Measurements from ENCODE around the gene THBS1. TPM values are rescaled to one million over a fixed set of nuclear protein-coding genes. Genes with fewer than 3 reads are reported as not detected.

The THBS1 gene
- total RNA-seq, 6 experiments from 2014 or later, result 7,606 to 9,130 (median 7,816) TPM

DNA sequence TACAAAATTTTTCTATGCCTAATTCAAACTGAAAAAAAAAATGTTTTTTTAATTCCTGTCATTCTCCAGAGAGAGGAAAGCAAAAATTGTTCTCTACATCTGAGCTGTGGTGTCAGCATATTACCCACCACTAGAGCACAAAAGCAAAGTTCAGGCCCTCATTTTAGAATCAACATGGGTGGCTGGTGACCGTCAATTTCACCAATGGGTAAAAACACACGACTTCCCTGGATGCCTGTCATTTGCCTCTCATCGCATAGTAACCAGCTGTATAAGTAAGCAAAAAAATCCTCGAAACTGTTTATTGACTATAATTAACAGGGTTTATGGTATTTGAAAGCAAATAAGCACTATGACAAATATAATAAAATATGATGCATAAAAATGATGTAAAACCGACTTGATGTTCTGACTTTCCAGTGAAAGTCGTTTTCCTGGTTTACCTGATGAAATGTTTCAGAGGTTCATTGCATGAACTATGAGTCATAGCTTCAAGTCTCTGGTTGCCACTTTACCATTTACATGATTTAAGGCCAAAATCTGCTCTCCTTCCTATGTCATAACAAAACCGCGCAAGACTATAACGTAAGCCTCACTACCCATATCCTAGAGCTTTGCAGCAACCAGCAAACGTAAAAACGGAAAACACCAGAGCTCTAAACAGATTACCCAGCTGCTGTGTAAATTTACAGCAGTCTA lies 60.5 kb downstream of the THBS1 start:
- Mint-ChIP-seq H3K9me3 (no peaks in the 10 kb centered on the region), H3K36me3 (ENCODE audit: low read depth) (no peaks in the 10 kb centered on the region), H3K27ac (peak overlapping the region; percentile 79; the same call in 1 of the 2 replicates), H3K4me3 (0 out of 2 replicates have a peak overlapping the region, but pooled peaks have one; percentile 1), H3K4me1 (ENCODE audit: low read depth) (peaks cover 59% of the 10 kb centered on the region), H3K27me3 (ENCODE audit: insufficient read depth) (no peaks in the 10 kb centered on the region; the same call in 1 of the 2 replicates)
- DNase-seq, result no peak
- TF ChIP-seq CTCF (IDR thresholded peaks at IDR 0.05), result peak; percentile 44

DNA sequence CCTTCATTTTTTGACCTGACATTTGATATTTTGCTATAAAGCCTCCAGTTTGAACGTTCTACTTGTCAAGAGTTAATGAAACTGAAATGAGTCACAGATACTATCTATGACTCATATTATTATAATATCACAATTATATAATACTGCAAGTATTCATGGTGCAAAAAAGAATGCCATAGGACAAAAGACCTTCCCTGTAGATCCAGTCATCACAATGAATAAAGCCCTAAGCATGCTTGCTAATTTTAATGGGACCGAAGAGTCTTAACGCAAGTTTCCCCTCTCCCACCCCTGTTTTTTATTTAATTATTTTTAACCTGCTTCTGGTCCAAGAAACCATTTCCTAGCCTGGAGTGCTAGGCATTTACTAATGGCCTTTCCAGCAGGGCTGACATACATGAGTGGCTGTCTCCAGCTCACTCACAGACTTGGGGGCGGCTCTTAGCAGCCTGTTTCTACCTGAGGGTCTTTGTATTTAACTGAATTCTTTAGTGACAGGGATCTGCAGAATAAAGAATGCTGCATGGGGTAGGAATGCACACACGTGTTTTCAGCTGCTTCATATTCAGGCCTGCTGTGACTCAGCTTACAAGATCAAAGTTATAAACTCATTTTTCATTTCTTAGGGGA lies 61.2 kb downstream of the THBS1 start:
- Mint-ChIP-seq H3K4me1 (ENCODE audit: low read depth) (peaks cover 59% of the 10 kb centered on the region), H3K9me3 (no peaks in the 10 kb centered on the region), H3K36me3 (ENCODE audit: low read depth) (no peaks in the 10 kb centered on the region), H3K4me3 (peak overlapping the region; percentile 68), H3K27me3 (ENCODE audit: insufficient read depth) (no peaks in the 10 kb centered on the region; the same call in 1 of the 2 replicates), H3K27ac (peak overlapping the region; percentile 79)
- TF ChIP-seq CTCF (IDR thresholded peaks at IDR 0.05), result no peak
- DNase-seq, result peak; percentile 77

DNA sequence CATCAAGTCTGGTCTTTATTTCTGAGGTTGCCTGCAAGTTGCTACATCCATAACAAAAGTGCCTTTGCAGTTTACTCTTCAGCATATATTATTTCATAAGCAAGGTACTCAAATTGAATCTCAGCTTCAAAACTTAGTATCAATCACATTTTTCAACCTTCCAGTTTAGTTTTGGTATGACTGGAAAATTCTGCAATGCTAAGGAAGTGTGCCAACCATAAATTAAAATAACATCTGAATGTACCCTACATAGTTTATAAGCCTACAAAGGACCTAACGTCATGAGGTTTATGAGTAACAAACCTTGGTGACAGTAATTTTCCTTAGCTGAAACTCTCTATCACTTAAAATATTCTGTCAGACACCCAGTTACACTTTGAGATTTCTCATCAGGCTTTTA lies 62.8 kb downstream of the THBS1 start:
- H3K4me1 Mint-ChIP-seq (ENCODE audit: low read depth), result peaks cover 59% of the 10 kb centered on the region
- DNase-seq, result no peak
- no peak overlapping the region for H3K4me3 Mint-ChIP-seq
- H3K36me3 Mint-ChIP-seq (ENCODE audit: low read depth), result no peaks in the 10 kb centered on the region
- no peaks in the 10 kb centered on the region for H3K9me3 Mint-ChIP-seq
- peak overlapping the region; percentile 79 for H3K27ac Mint-ChIP-seq
- TF ChIP-seq CTCF (IDR thresholded peaks at IDR 0.05), result no peak
- no peaks in the 10 kb centered on the region; the same call in 1 of the 2 replicates for H3K27me3 Mint-ChIP-seq (ENCODE audit: insufficient read depth)

- no peaks in the 10 kb centered on the region for H3K9me3 Mint-ChIP-seq
- H3K27me3 Mint-ChIP-seq (ENCODE audit: insufficient read depth), result no peaks in the 10 kb centered on the region; the same call in 1 of the 2 replicates
- DNase-seq, result no peak
- H3K4me3 Mint-ChIP-seq, result no peak overlapping the region
- no peak overlapping the region; the same call in 1 of the 2 replicates for H3K27ac Mint-ChIP-seq
- TF ChIP-seq CTCF (IDR thresholded peaks at IDR 0.05), result no peak
- H3K36me3 Mint-ChIP-seq (ENCODE audit: low read depth), result no peaks in the 10 kb centered on the region
- peaks cover 59% of the 10 kb centered on the region for H3K4me1 Mint-ChIP-seq (ENCODE audit: low read depth)
Measured at GRCh38 chr15:39644136-39644535, 63.3 kb downstream of the THBS1 start.

DNA sequence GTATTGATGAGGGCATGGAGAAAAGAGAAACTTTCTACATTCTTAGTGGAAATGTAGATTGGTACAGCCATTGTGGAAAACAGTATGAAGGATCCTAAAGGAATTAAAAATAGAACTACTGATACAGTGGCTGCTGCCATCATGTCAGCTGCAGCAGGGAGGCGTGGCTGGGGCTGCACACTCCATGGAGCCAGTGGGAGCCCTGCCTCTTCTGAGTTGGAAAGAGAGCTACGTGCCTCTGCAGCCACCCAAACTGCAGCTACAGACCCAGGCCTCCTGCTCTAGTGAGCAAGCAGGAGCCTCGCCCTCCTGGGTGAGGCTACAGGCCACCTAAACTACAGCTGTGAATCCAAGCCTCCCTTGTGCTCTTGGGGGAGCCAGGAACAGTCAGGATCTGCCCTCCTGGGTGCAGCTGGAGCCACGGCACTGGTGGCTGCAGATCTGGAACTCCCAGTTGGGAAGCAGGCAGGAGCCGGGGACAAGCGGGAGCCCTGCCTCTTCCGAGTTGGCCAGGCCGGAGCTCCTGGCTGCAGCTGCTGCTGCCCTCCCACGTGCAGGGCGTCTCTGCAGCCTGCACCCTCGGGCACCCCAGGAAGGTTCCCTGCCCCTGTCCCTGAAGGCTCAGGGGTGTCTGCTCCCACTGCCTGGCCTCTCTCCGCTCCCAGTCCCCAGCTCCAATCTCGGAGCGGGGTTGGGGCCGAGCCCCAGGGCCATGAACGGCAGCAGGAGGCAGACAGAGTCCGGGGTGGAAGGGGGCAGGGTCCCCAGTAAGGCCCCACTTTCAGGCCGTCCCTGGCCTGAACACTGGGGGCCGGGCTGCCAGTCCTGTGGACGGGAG lies 64.5 kb downstream of the THBS1 start:
- Mint-ChIP-seq H3K4me1 (ENCODE audit: low read depth) (peaks cover 49% of the 10 kb centered on the region), H3K27me3 (ENCODE audit: insufficient read depth) (no peaks in the 10 kb centered on the region; the same call in 1 of the 2 replicates), H3K27ac (no peak overlapping the region), H3K9me3 (no peaks in the 10 kb centered on the region), H3K36me3 (ENCODE audit: low read depth) (no peaks in the 10 kb centered on the region), H3K4me3 (no peak overlapping the region)
- no peak for DNase-seq
- no peak for TF ChIP-seq CTCF (IDR thresholded peaks at IDR 0.05)

All from HFFc6 (cell line).